Lower leg skin (tissue), 3 donors: ENCODE data around the gene ITGA11.

Experiments
- POLR2A ChIP-seq, 2 donors: fragments of 450-650 bp; IDR thresholded peaks; one replicate each; pipeline ENCODE4 v1.6.1; 2016 to 2017; ENCODE audit warnings: antibody characterized with exemption in 2 of 2, mild to moderate bottlenecking in 1 of 2, moderate library complexity in 1 of 2
- TF ChIP-seq, protein P1 (sequence below), 3 donors: fragments of 450-650 bp; IDR thresholded peaks; one replicate each; pipeline ENCODE4 v1.5.1; 2016; ENCODE audit warnings: antibody characterized with exemption in 3 of 3, mild to moderate bottlenecking in 3 of 3, moderate library complexity in 2 of 3

DNA sequence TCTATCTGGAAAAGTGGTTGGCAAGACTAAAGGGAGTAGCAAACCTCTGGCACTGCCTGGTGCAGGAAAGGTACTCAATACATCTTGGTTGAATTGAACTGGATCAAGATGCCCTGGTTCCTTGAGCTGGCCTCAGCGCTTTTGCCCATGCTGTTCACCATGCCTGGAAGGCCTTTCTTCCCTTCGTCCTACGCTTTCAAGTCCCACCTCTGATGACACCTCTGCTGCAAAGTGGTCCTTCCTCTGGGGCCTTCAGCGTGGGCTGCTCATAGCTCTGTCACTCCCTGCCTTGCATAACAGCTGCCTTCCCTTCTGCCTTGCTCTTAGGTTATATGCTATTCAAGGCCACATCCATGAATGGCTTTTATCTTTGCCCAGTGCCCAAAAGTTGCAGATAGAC lies 23.0 kb downstream of the ITGA11 start:
- TF ChIP-seq POLR2A (IDR thresholded peaks at IDR 0.05), result no peak
- TF ChIP-seq, protein P1, sequence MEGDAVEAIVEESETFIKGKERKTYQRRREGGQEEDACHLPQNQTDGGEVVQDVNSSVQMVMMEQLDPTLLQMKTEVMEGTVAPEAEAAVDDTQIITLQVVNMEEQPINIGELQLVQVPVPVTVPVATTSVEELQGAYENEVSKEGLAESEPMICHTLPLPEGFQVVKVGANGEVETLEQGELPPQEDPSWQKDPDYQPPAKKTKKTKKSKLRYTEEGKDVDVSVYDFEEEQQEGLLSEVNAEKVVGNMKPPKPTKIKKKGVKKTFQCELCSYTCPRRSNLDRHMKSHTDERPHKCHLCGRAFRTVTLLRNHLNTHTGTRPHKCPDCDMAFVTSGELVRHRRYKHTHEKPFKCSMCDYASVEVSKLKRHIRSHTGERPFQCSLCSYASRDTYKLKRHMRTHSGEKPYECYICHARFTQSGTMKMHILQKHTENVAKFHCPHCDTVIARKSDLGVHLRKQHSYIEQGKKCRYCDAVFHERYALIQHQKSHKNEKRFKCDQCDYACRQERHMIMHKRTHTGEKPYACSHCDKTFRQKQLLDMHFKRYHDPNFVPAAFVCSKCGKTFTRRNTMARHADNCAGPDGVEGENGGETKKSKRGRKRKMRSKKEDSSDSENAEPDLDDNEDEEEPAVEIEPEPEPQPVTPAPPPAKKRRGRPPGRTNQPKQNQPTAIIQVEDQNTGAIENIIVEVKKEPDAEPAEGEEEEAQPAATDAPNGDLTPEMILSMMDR (IDR thresholded peaks at IDR 0.05), result no peak
